ENCODE results near the gene LRRC7. TPM values are rescaled to one million over a fixed set of nuclear protein-coding genes. Genes with fewer than 3 reads are reported as not detected.

The LRRC7 gene
- polyA plus RNA-seq, 1 of the 3 experiments (the other 2 are of a cell fraction), result 0.02 TPM

- TF ChIP-seq CHD2 (IDR thresholded peaks at IDR 0.05; ENCODE audit: low read length, partially characterized antibody) (no peak), NFIC (IDR thresholded peaks at IDR 0.05; ENCODE audit: borderline replicate concordance) (no peak), MEF2A (IDR thresholded peaks at IDR 0.05; ENCODE audit: borderline replicate concordance, low read depth) (no peak)
Measured at GRCh38 chr1:70140894-70141293, 573.2 kb downstream of the LRRC7 start (continued).

GRCh38 chr1:70142075-70142474 lies 574.4 kb downstream of the LRRC7 start:
- no peak for DNase-seq
- Histone ChIP-seq H3K9me3 (no peaks in the 10 kb centered on the region), H3K4me2 (no peak overlapping the region), H3K27ac (ENCODE audit: low read depth in 2 of 2, low read length in 1 of 2) (no peak overlapping the region; a peak in 1 of 4 replicates), H3K4me3 (ENCODE audit: low read depth in 2 of 2, low read length in 1 of 2) (no peak overlapping the region), H3K9me2 (no peaks in the 10 kb centered on the region), H3K36me3 (replicated peaks in 1 of 2; ENCODE audit: control insufficient read depth in 1 of 2, insufficient read depth in 2 of 2, low read length in 1 of 2) (peaks cover 7 to 19% of the 10 kb centered on the region in 2 experiments), H3F3A (replicated peaks; ENCODE audit: insufficient read depth) (peaks cover 23% of the 10 kb centered on the region), H2AFZ (ENCODE audit: low read depth) (no peak overlapping the region), H4K20me1 (ENCODE audit: insufficient read depth) (no peaks in the 10 kb centered on the region), H3K79me2 (ENCODE audit: insufficient read depth) (no peaks in the 10 kb centered on the region), H3K27me3 (ENCODE audit: insufficient read depth) (no peaks in the 10 kb centered on the region), H3K4me1 (ENCODE audit: control insufficient read depth in 1 of 2, insufficient read depth in 2 of 2, low read depth in 1 of 2, low read length in 1 of 2) (peaks cover 5 to 21% of the 10 kb centered on the region in 2 experiments; a peak in 3 of 4 replicates), H3K9ac (no peak overlapping the region)
- ChIA-PET CTCF (interaction anchor here (0.6 to 3.6 kb wide), 2 partner anchors 10 to 132 kb away, joined by 3 to 29 read pairs; no protein-coding TSS in a partner anchor), POLR2A (interaction anchor here (1.4 kb wide), 1 partner anchor 80 kb away, joined by 5 read pairs; the partner anchor contains the start of gene SRSF11)
- peak; percentile 33 for TF ChIP-seq RAD21 (IDR thresholded peaks at IDR 0.05; ENCODE audit: low read length)
- TF ChIP-seq SMC3 (IDR thresholded peaks at IDR 0.05; ENCODE audit: low read depth, low read length), result peak; percentile 23; the same call in 1 of the 2 replicates
- TF ChIP-seq GABPA (IDR thresholded peaks at IDR 0.05; ENCODE audit: low read depth), result no peak
- peak; percentile 48 for TF ChIP-seq CTCF (IDR thresholded peaks at IDR 0.05)
- no peak for TF ChIP-seq ELF1 (IDR thresholded peaks at IDR 0.05)
- WGBS (ENCODE audit: low lambda C conversion rate), result 59% methylated on average over 2 of the region's 2 CpGs

- H3K79me2 ChIP-seq (ENCODE audit: insufficient read depth), result no peaks in the 10 kb centered on the region
- no peaks in the 10 kb centered on the region for H4K20me1 ChIP-seq (ENCODE audit: insufficient read depth)
- no peaks in the 10 kb centered on the region for H3K9me3 ChIP-seq
- H3K4me3 ChIP-seq (ENCODE audit: low read depth in 2 of 2, low read length in 1 of 2), result no peak overlapping the region
- 55% methylated on average over 4 of the region's 4 CpGs for WGBS (ENCODE audit: low lambda C conversion rate)
- H3F3A ChIP-seq (replicated peaks; ENCODE audit: insufficient read depth), result peaks cover 23% of the 10 kb centered on the region
- H3K36me3 ChIP-seq (replicated peaks in 1 of 2; ENCODE audit: control insufficient read depth in 1 of 2, insufficient read depth in 2 of 2, low read length in 1 of 2), result peaks cover 11 to 19% of the 10 kb centered on the region in 2 experiments
- POLR2A ChIA-PET, result interaction anchor here (0.6 kb wide), 1 partner anchor 118 kb away, joined by 5 read pairs; no protein-coding TSS in a partner anchor
- H3K9me2 ChIP-seq, result no peaks in the 10 kb centered on the region
- TF ChIP-seq SMC3 (IDR thresholded peaks at IDR 0.05; ENCODE audit: low read depth, low read length) (peak; percentile 25; the same call in 1 of the 2 replicates), RAD21 (IDR thresholded peaks at IDR 0.05; ENCODE audit: low read length) (peak; percentile 57), RFX5 (IDR thresholded peaks at IDR 0.05; ENCODE audit: low read length) (no peak), CTCF (IDR thresholded peaks at IDR 0.05) (peak; percentile 68)
- H3K4me2 ChIP-seq, result no peak overlapping the region
- no peak overlapping the region for H2AFZ ChIP-seq (ENCODE audit: low read depth)
- H3K27me3 ChIP-seq (ENCODE audit: insufficient read depth), result no peaks in the 10 kb centered on the region
- H3K27ac ChIP-seq (ENCODE audit: low read depth in 2 of 2, low read length in 1 of 2), result peak overlapping the region in 1 of 2 experiments; percentile 20; a peak in 1 of 4 replicates
- no peak overlapping the region for H3K9ac ChIP-seq
- DNase-seq, result no peak
- CTCF ChIA-PET, result interaction anchor here (0.8 to 3.6 kb wide), 5 partner anchors 11 to 1673 kb away, joined by 3 to 29 read pairs (median 3); no protein-coding TSS in a partner anchor
- H3K4me1 ChIP-seq (ENCODE audit: control insufficient read depth in 1 of 2, insufficient read depth in 2 of 2, low read depth in 1 of 2, low read length in 1 of 2), result peaks cover 5 to 21% of the 10 kb centered on the region in 2 experiments; a peak in 3 of 4 replicates
Measured at GRCh38 chr1:70143048-70143659, 575.4 kb downstream of the LRRC7 start.

All from SK-N-SH (cell line).